Activated CD8-positive, alpha-beta T cell treated with anti-CD3 and anti-CD28 coated beads, Interleukin-2, amount 10 ng/mL, durations not matched to agents 7 days and 5 days (primary cell): ENCODE results near the gene UBA1. TPM values are rescaled to one million over a fixed set of nuclear protein-coding genes. Genes with fewer than 3 reads are reported as not detected.

Experiments
- ATAC-seq: fragments of 150-1000 bp; cut with Tn5 transposase; one replicate; pipeline ENCODE4 v1.10.0; 2021; ENCODE audit warnings: moderate library complexity
- CTCF ChIA-PET: fragments of 350-600 bp; sonication (Branson Sonifier 250); formaldehyde crosslinking; loops from one replicate; lab custom pipeline; 2021; ENCODE audit warnings: antibody characterized with exemption; lab: Charles Lee
- POLR2A ChIA-PET: fragments of 350-600 bp; sonication (Branson Sonifier 250); formaldehyde crosslinking; loops from one replicate; lab custom pipeline; 2021; ENCODE audit warnings: antibody characterized with exemption; lab: Charles Lee
- DNase-seq: peaks from one replicate; pipeline ENCODE4 v3.0.0-alpha.2; 2020
- H3K27ac Mint-ChIP-seq: one replicate; pipeline ENCODE4 v1.8.0; 2021; ENCODE audit warnings: mild to moderate bottlenecking, mixed read lengths
- H3K27me3 Mint-ChIP-seq: one replicate; pipeline ENCODE4 v1.8.0; 2021; ENCODE audit warnings: low read depth, mixed read lengths
- H3K36me3 Mint-ChIP-seq: one replicate; pipeline ENCODE4 v1.8.0; 2021; ENCODE audit warnings: low read depth, mixed read lengths
- H3K4me1 Mint-ChIP-seq: one replicate; pipeline ENCODE4 v1.8.0; 2021; ENCODE audit warnings: low read depth, mixed read lengths
- H3K4me3 Mint-ChIP-seq: one replicate; pipeline ENCODE4 v1.8.0; 2021; ENCODE audit warnings: mild to moderate bottlenecking, mixed read lengths
- H3K9me3 Mint-ChIP-seq: one replicate; pipeline ENCODE4 v1.8.0; 2022; ENCODE audit warnings: mixed read lengths; ENCODE audit not compliant: insufficient read depth
- total RNA-seq, 2 experiments: library from RNA; stranded (reverse); gene quantifications; one replicate each; pipeline ENCODE4 v1.2.3, GENCODE V29; 2021

The UBA1 gene
- total RNA-seq = 100 to 1,000 TPM; 186 to 189 TPM

DNA sequence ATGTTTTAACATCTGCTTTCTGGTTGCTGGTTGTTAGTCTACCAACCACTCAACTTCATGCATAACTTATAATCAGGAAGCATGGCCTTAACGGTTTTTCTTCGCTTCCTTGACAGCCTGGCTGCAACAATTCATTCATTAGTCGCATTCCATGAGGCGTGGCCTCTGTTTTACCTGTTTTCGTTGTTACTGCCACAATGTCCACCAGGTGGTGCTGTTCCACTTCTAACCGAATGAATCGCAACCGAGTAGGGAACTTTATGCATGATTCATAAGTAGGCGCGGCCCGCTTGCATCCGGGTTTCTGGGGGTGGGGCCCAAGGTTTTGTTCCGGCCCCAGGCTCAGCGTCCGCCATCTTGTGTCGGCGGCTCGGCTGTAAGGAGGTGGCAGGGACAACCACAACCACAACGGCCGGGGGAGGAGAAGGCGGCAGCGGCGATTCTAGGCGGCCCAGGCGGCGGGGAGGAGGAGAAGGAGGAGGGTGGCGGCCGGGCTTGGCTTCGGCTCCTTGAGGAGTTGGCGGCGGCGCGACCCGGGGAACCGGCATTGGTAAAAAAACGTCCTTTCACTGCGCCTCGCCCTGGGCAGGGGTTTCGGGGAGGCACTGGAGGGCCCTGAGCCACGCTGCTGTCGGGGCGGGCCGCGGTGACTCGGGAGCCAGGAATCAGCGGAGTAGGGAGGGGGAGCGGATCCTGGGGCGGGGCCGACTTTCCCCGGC, at the start of gene UBA1:
TSS of gene UBA1 (plus strand) at position 355 of the 719 bp plus-strand sequence. CDS start 4,974 bp downstream, outside the sequence.
- peak within 1 kb of the TSS; percentile 98 for H3K27ac Mint-ChIP-seq
- peak within 1 kb of the TSS; percentile 94 for H3K4me3 Mint-ChIP-seq
- CTCF ChIA-PET = interaction anchor here (1.1 to 3.5 kb wide), 3 partner anchors 24 to 194 kb away, joined by 3 to 15 read pairs (median 4); no protein-coding TSS in a partner anchor
- no peaks in the 10 kb centered on the region for H3K27me3 Mint-ChIP-seq
- H3K4me1 Mint-ChIP-seq = peaks cover 44% of the 10 kb centered on the region
- POLR2A ChIA-PET = interaction anchor here (0.9 to 1.0 kb wide), 3 partner anchors 24 to 191 kb away, joined by 4 to 6 read pairs (median 5); partner anchors contain the start of genes NDUFB11 and RBM10
- DNase-seq = peak; percentile 95
- H3K9me3 Mint-ChIP-seq = no peaks in the 10 kb centered on the region
- H3K36me3 Mint-ChIP-seq = peaks cover 35% of the 10 kb centered on the region
- ATAC-seq = peak; percentile 79

DNA sequence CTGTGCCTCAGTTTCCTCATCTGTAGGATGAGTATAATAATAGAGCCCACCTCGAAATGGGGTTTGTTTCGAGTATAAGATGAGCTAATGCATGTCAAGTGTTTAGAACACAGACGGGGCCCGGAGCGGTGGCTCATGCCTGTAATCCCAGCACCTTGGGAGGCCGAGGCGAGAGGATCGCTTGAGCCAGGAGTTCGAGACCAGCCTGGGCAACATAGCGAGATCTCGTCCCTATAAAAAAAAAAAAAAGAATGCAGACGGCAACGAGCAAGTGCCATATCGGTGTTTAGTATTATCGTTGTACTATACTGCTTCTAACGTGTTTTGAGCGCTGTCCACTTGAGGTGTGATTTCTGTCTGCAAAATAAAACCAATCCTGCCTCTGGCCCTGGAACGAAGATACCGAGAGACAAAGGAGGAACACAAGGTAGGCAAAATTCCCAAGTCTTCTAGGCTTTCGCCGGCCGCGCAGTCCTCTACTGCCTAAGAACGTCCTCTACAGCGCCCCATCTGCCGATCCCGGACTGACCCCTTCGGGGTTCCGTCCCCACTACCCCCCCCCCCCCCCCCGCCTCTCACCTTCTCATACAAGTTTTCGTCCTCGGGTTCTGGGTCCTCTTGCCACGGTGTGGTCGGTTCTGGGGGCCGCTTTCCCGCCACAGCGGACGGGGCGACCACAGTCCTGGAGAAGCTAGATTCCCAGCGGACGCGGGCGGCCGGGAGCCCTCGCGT, 49.6 kb upstream of the UBA1 start:
- Mint-ChIP-seq H3K4me1 (peaks cover 30% of the 10 kb centered on the region), H3K9me3 (no peaks in the 10 kb centered on the region), H3K27me3 (no peaks in the 10 kb centered on the region), H3K27ac (peak overlapping the region; percentile 99), H3K4me3 (peak overlapping the region; percentile 98), H3K36me3 (peaks cover 42% of the 10 kb centered on the region)
- CTCF ChIA-PET = interaction anchor here (0.6 to 1.4 kb wide), 5 partner anchors 9 to 54 kb away, joined by 3 to 8 read pairs (median 4); no protein-coding TSS in a partner anchor
- DNase-seq (peak; percentile 45), ATAC-seq (no peak)
- POLR2A ChIA-PET = interaction anchor here (0.5 to 3.1 kb wide), 13 partner anchors 9 to 515 kb away, joined by 3 to 15 read pairs (median 4); partner anchors contain the start of genes CDK16 and USP11

GRCh38 chrX:47144626-47145394, 48.8 kb upstream of the UBA1 start, which contains the start of the genes NDUFB11 and RBM10:
Gene NDUFB11 (minus strand): TSS chrX:47144702. CDS start chrX:47144679, 23 bp downstream.
Gene RBM10 (plus strand): TSS chrX:47145221. CDS start chrX:47147482, 2,261 bp downstream.
- Mint-ChIP-seq H3K9me3 (no peaks in the 10 kb centered on the region), H3K27ac (peak within 1 kb of the TSS; percentile 99), H3K4me1 (peaks cover 30% of the 10 kb centered on the region), H3K27me3 (no peaks in the 10 kb centered on the region), H3K36me3 (peaks cover 39% of the 10 kb centered on the region), H3K4me3 (peak within 1 kb of the TSS; percentile 98)
- ATAC-seq (peak; percentile 97), DNase-seq (peak; percentile 94)
- ChIA-PET CTCF (interaction anchor here (0.6 to 1.4 kb wide), 8 partner anchors 9 to 411 kb away, joined by 3 to 8 read pairs (median 3); no protein-coding TSS in a partner anchor), POLR2A (interaction anchor here (0.8 to 3.1 kb wide), 14 partner anchors 10 to 1797 kb away, joined by 3 to 15 read pairs (median 4); partner anchors contain the start of genes CDK16, RP2 and USP11)

DNA sequence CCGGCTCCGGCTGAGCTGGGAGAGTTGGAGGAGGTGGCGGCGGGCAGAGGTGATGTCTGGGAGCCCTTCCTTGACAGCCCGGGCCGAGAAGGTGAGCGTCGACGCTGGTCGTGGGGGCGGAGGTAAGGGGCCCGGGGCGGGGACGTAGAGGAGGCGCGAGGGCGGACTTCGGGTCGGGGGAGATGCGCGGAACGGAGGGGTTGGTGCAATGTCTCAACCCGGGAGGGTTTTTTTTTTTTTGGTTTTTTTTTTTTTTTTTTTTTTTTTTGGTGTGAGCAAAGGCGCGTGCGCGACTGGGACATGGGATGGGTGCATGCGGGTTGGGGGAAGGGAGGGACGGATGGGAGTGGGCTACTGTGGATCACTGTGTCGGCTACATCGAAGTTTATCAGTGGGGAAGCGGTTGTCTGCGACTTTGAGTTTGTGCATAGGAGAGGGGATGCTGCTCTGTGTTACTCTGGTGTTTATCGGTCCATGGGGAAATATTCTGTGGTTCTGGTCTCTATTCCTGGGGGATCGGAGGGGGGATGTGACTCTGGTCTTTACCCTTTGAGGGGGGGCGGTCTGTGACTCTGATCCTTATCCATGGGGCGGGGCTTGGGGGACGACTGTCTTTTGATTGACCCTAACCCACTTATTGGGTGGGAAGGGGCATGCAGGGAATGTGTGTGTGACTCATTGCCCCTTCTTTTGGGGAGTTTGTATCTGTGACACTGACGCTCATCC, 48.1 kb upstream of the UBA1 start:
- peak; percentile 21 for DNase-seq
- no peaks in the 10 kb centered on the region for H3K27me3 Mint-ChIP-seq
- peaks cover 33% of the 10 kb centered on the region for H3K4me1 Mint-ChIP-seq
- peak overlapping the region; percentile 99 for H3K27ac Mint-ChIP-seq
- POLR2A ChIA-PET = interaction anchor here (1.0 to 3.1 kb wide), 12 partner anchors 11 to 1796 kb away, joined by 3 to 15 read pairs (median 4); partner anchors contain the start of genes CDK16 and RP2
- H3K36me3 Mint-ChIP-seq = peaks cover 40% of the 10 kb centered on the region
- CTCF ChIA-PET = interaction anchor here (0.8 to 1.4 kb wide), 7 partner anchors 11 to 410 kb away, joined by 3 to 8 read pairs (median 3); no protein-coding TSS in a partner anchor
- H3K9me3 Mint-ChIP-seq = no peaks in the 10 kb centered on the region
- peak overlapping the region; percentile 98 for H3K4me3 Mint-ChIP-seq
- ATAC-seq = peak; percentile 37

- Mint-ChIP-seq H3K4me3 (peak overlapping the region; percentile 98), H3K27ac (peak overlapping the region; percentile 99), H3K27me3 (no peaks in the 10 kb centered on the region), H3K4me1 (peaks cover 34% of the 10 kb centered on the region), H3K9me3 (no peaks in the 10 kb centered on the region), H3K36me3 (peaks cover 40% of the 10 kb centered on the region)
- no peak for ATAC-seq
- DNase-seq = no peak
- ChIA-PET POLR2A (no interaction called here), CTCF (no interaction called here)
Measured at GRCh38 chrX:47146121-47146935, 47.3 kb upstream of the UBA1 start.

- H3K4me3 Mint-ChIP-seq = peak overlapping the region; percentile 98
- CTCF ChIA-PET = no interaction called here
- peaks cover 35% of the 10 kb centered on the region for H3K36me3 Mint-ChIP-seq
- no peaks in the 10 kb centered on the region for H3K27me3 Mint-ChIP-seq
- peaks cover 29% of the 10 kb centered on the region for H3K4me1 Mint-ChIP-seq
- POLR2A ChIA-PET = no interaction called here
- no peak overlapping the region for H3K27ac Mint-ChIP-seq
- no peaks in the 10 kb centered on the region for H3K9me3 Mint-ChIP-seq
- ATAC-seq (no peak), DNase-seq (no peak)
Measured at GRCh38 chrX:47146936-47147859, 46.4 kb upstream of the UBA1 start.

GRCh38 chrX:47148946-47149345, 44.7 kb upstream of the UBA1 start:
- DNase-seq = no peak

DNA sequence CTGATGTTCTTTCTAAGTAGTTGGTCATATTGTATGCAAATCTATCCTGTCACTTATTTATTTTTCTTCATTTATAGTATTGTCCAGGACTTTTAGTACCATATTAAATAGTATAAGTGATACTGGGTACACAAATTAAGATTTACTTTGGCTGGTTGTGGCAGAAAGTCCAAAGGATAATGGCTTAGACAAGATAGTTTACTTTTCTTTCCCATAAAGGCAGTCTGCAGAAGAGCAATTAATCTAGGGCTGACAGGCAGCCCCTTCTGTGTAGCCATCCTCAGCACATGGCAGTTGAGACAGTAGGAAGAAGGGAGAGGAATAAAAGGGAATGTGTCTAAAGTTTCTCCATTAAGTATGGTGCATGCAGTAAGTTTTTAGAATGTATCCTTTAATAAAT, 42.2 kb upstream of the UBA1 start:
- no peak overlapping the region for H3K27ac Mint-ChIP-seq

More at GRCh38 chrX:47148946-47149345, 44.7 kb upstream of the UBA1 start:
- Mint-ChIP-seq H3K4me3 (no peak overlapping the region), H3K27ac (no peak overlapping the region), H3K9me3 (no peaks in the 10 kb centered on the region), H3K36me3 (peaks cover 24% of the 10 kb centered on the region), H3K27me3 (no peaks in the 10 kb centered on the region), H3K4me1 (peaks cover 16% of the 10 kb centered on the region)
- CTCF ChIA-PET = no interaction called here
- POLR2A ChIA-PET = no interaction called here
- ATAC-seq = no peak

More for the DNA sequence above, 42.2 kb upstream of the UBA1 start:
- ATAC-seq (no peak), DNase-seq (no peak)
- Mint-ChIP-seq H3K4me1 (peaks cover 16% of the 10 kb centered on the region), H3K4me3 (no peak overlapping the region), H3K27me3 (no peaks in the 10 kb centered on the region), H3K9me3 (no peaks in the 10 kb centered on the region), H3K36me3 (peaks cover 23% of the 10 kb centered on the region)
- POLR2A ChIA-PET = no interaction called here
- CTCF ChIA-PET = no interaction called here
